SK-N-SH (cell line): Measurements from ENCODE around the gene SULT1E1. TPM values are rescaled to one million over a fixed set of nuclear protein-coding genes. Genes with fewer than 3 reads are reported as not detected.

Source experiments
- CTCF ChIA-PET: fragments of 300-600, 350-600 bp; formaldehyde crosslinking; extraction: SDS; loops from one replicate; lab custom pipeline; 2021; lab: Yijun Ruan, JAX
- POLR2A ChIA-PET: fragments of 350-600 bp; sonication (Branson Sonifier 250); formaldehyde crosslinking; extraction: SDS; loops from one replicate; lab custom pipeline; 2020; ENCODE audit warnings: antibody characterized with exemption, inconsistent platforms; lab: Yijun Ruan, JAX
- DNase-seq: peaks from one replicate; pipeline ENCODE4 v3.0.0; 2012
- H2AFZ ChIP-seq: fragments of 200-600 bp; sonication (generic); 2 replicates; pipeline ENCODE4 v1.8.1; 2016; ENCODE audit warnings: antibody characterized with exemption, mild to moderate bottlenecking, low read depth
- H3F3A ChIP-seq: fragments of 200-600 bp; sonication (generic); replicated peaks from 2 replicates; pipeline ENCODE3; 2016; ENCODE audit warnings: antibody characterized with exemption, mild to moderate bottlenecking; ENCODE audit not compliant: insufficient read depth
- H3K27ac ChIP-seq, 2 experiments: fragments of 200-500 bp in 1 of 2; fragments of 200-600 bp in 1 of 2; sonication (Bioruptor generic) in 1 of 2; sonication (generic), shearing (Covaris generic) in 1 of 2; 2 replicates each; pipeline versions ENCODE4 v1.5.1 to v1.6.1; 2014 to 2016; ENCODE audit warnings: low read depth in 2 of 2, inconsistent platforms in 1 of 2, low read length in 1 of 2, mild to moderate bottlenecking in 1 of 2, mixed read lengths in 1 of 2
- H3K27me3 ChIP-seq: fragments of 200-600 bp; sonication (generic), shearing (Covaris generic); 2 replicates; pipeline ENCODE4 v1.6.1; 2016; ENCODE audit warnings: mixed run types; ENCODE audit not compliant: insufficient read depth
- H3K36me3 ChIP-seq, 2 experiments: fragments of 200-500 bp in 1 of 2; fragments of 200-600 bp in 1 of 2; sonication (Bioruptor generic) in 1 of 2; sonication (generic) in 1 of 2; replicated peaks in 1 of 2; 2 replicates each; pipeline versions ENCODE3 to v1.5.1; 2014 to 2016; ENCODE audit warnings: low read length in 1 of 2, mild to moderate bottlenecking in 1 of 2; ENCODE audit not compliant: insufficient read depth in 2 of 2, control insufficient read depth in 1 of 2
- H3K4me1 ChIP-seq, 2 experiments: fragments of 200-500 bp in 1 of 2; fragments of 200-600 bp in 1 of 2; sonication (Bioruptor generic) in 1 of 2; sonication (generic), shearing (Covaris generic) in 1 of 2; 2 replicates each; pipeline versions ENCODE4 v1.5.1 to v1.6.1; 2014 to 2016; ENCODE audit warnings: low read depth in 1 of 2, low read length in 1 of 2, mixed run types in 1 of 2; ENCODE audit not compliant: insufficient read depth in 2 of 2, control insufficient read depth in 1 of 2
- H3K4me2 ChIP-seq: fragments of 200-600 bp; sonication (generic), shearing (Covaris generic); 2 replicates; pipeline ENCODE4 v1.6.1; 2017; ENCODE audit warnings: mixed run types
- H3K4me3 ChIP-seq, 2 experiments: fragments of 200-500 bp in 1 of 2; fragments of 200-600 bp in 1 of 2; sonication (Bioruptor generic) in 1 of 2; sonication (generic), shearing (Covaris generic) in 1 of 2; 2 replicates each; pipeline versions ENCODE4 v1.5.1 to v1.8.1; 2014 to 2016; ENCODE audit warnings: low read depth in 2 of 2, inconsistent platforms in 1 of 2, low read length in 1 of 2, mild to moderate bottlenecking in 1 of 2, mixed read lengths in 1 of 2, moderate library complexity in 1 of 2
- H3K79me2 ChIP-seq: fragments of 200-600 bp; sonication (generic); 2 replicates; pipeline ENCODE4 v1.8.1; 2017; ENCODE audit warnings: mild to moderate bottlenecking; ENCODE audit not compliant: insufficient read depth
- H3K9ac ChIP-seq: fragments of 200-600 bp; sonication (generic); 2 replicates; pipeline ENCODE4 v1.6.1; 2017; ENCODE audit warnings: mixed run types
- H3K9me2 ChIP-seq: fragments of 200-600 bp; sonication (generic); 2 replicates; pipeline ENCODE4 v1.6.1; 2017; ENCODE audit warnings: mixed run types
- H3K9me3 ChIP-seq: fragments of 200-600 bp; sonication (generic); 2 replicates; pipeline ENCODE4 v1.6.1; 2017; ENCODE audit warnings: mixed run types, mild to moderate bottlenecking, moderate library complexity
- H4K20me1 ChIP-seq: fragments of 200-600 bp; sonication (generic); 2 replicates; pipeline ENCODE4 v1.6.1; 2017; ENCODE audit warnings: mild to moderate bottlenecking, mixed run types; ENCODE audit not compliant: insufficient read depth
- CTCF ChIP-seq: fragments of 200-600 bp; sonication (generic); IDR thresholded peaks from 2 replicates; pipeline ENCODE4 v1.6.1; 2017; ENCODE audit warnings: antibody characterized with exemption, mild to moderate bottlenecking, moderate library complexity
- EP300 ChIP-seq, 2 experiments: IDR thresholded peaks; 2 replicates each; pipeline versions ENCODE4 v1.4.0 to v1.6.1; 2012; ENCODE audit warnings: borderline replicate concordance in 1 of 2, low read depth in 1 of 2, low read length in 1 of 2
- EZH2phosphoT487 ChIP-seq: fragments of 200-600 bp; sonication (generic); IDR thresholded peaks from 2 replicates; pipeline ENCODE4 v1.6.1; 2017; ENCODE audit warnings: low read depth, mixed run types, mild to moderate bottlenecking, antibody characterized with exemption, moderate library complexity, borderline replicate concordance
- FOXJ3 ChIP-seq: sonication (generic); formaldehyde crosslinking; IDR thresholded peaks from 2 replicates; pipeline ENCODE4 v1.5.1; 2020; ENCODE audit warnings: mild to moderate bottlenecking, missing genetic modification reagents
- FOXM1 ChIP-seq: IDR thresholded peaks from 2 replicates; pipeline ENCODE4 v1.4.0; 2012; ENCODE audit warnings: low read depth, mild to moderate bottlenecking
- MXI1 ChIP-seq: IDR thresholded peaks from 2 replicates; pipeline ENCODE4 v1.6.1; 2012; ENCODE audit warnings: mild to moderate bottlenecking, low read depth, low read length, improper control_type of control experiment
- NFIC ChIP-seq: IDR thresholded peaks from 2 replicates; pipeline ENCODE4 v1.4.0; 2012; ENCODE audit warnings: borderline replicate concordance
- POLR2AphosphoS5 ChIP-seq: IDR thresholded peaks from 2 replicates; pipeline ENCODE4 v1.6.1; 2012; ENCODE audit warnings: low read depth, low read length
- RAD21 ChIP-seq: IDR thresholded peaks from 2 replicates; pipeline ENCODE4 v1.6.1; 2012; ENCODE audit warnings: mild to moderate bottlenecking, low read length
- RCOR1 ChIP-seq: fragments of 150-350 bp; IDR thresholded peaks from 2 replicates; pipeline ENCODE4 v1.6.1; 2017; ENCODE audit warnings: antibody characterized with exemption, low read length
- REST ChIP-seq: IDR thresholded peaks from 2 replicates; pipeline ENCODE4 v1.6.1; 2012; ENCODE audit warnings: mild to moderate bottlenecking, low read depth, low read length, moderate library complexity
- RXRA ChIP-seq: IDR thresholded peaks from 2 replicates; pipeline ENCODE4 v1.4.0; 2012; ENCODE audit warnings: low read depth, mild to moderate bottlenecking, borderline replicate concordance
- SIN3A ChIP-seq: IDR thresholded peaks from 2 replicates; pipeline ENCODE4 v1.6.1; 2012; ENCODE audit warnings: low read depth, mild to moderate bottlenecking, low read length, moderate library complexity, borderline replicate concordance
- SMC3 ChIP-seq: IDR thresholded peaks from 2 replicates; pipeline ENCODE4 v1.6.1; 2012; ENCODE audit warnings: low read depth, low read length, improper control_type of control experiment
- TAF1 ChIP-seq: IDR thresholded peaks from 2 replicates; pipeline ENCODE4 v1.6.1; 2012; ENCODE audit warnings: low read depth, mild to moderate bottlenecking, low read length, moderate library complexity, borderline replicate concordance
- TEAD4 ChIP-seq: IDR thresholded peaks from 2 replicates; pipeline ENCODE4 v1.4.0; 2012; ENCODE audit warnings: mild to moderate bottlenecking, borderline replicate concordance; ENCODE audit not compliant: insufficient read depth
- YY1 ChIP-seq: IDR thresholded peaks from 2 replicates; pipeline ENCODE4 v1.4.0; 2012; ENCODE audit warnings: low read depth, mild to moderate bottlenecking
- WGBS: methylation state at CpG from one replicate; pipeline ENCODE4 v1.1.6; 2017; ENCODE audit warnings: low lambda C conversion rate; 5-methylcytosine and 5-hydroxymethylcytosine counted together
- polyA plus RNA-seq, 3 experiments: library from polyadenylated mRNA; depleted of rRNA; stranded (reverse); fragments of >200 nt; gene quantifications; 2 replicates each; pipeline ENCODE4 v1.2.3, GENCODE V29; 2012

Gene SULT1E1
- polyA plus RNA-seq, 1 of the 3 experiments (the other 2 are of a cell fraction): 13.7 TPM

- Histone ChIP-seq H3K4me3 (no peak overlapping the region), H3K9me2 (no peaks in the 10 kb centered on the region), H3K27ac (no peak overlapping the region), H3K79me2 (no peaks in the 10 kb centered on the region; the same call in 1 of the 2 replicates), H3K4me2 (no peak overlapping the region), H2AFZ (no peak overlapping the region), H3K4me1 (no peaks in the 10 kb centered on the region), H3K9me3 (no peaks in the 10 kb centered on the region), H3K27me3 (no peaks in the 10 kb centered on the region), H4K20me1 (no peaks in the 10 kb centered on the region), H3F3A (no peaks in the 10 kb centered on the region), H3K9ac (no peak overlapping the region), H3K36me3 (no peaks in the 10 kb centered on the region)
- no peak for TF ChIP-seq REST
- TF ChIP-seq TEAD4: no peak
- no peak for TF ChIP-seq EZH2phosphoT487
- TF ChIP-seq TAF1: no peak
- TF ChIP-seq EP300 (IDR thresholded peaks at IDR 0.05; ENCODE audit: borderline replicate concordance in 1 of 2, low read depth in 1 of 2, low read length in 1 of 2): no peak
- TF ChIP-seq RAD21: no peak
- TF ChIP-seq YY1: no peak
- no peak for TF ChIP-seq RXRA
- TF ChIP-seq SIN3A: no peak
- TF ChIP-seq RCOR1: no peak
- no peak for TF ChIP-seq NFIC
- TF ChIP-seq CTCF: no peak
- TF ChIP-seq FOXJ3 (CRISPR knock-in tag): no peak
- TF ChIP-seq POLR2AphosphoS5: no peak
- TF ChIP-seq MXI1: no peak
- TF ChIP-seq FOXM1: no peak
- TF ChIP-seq SMC3: no peak
- DNase-seq: no peak
- ChIA-PET CTCF (interaction anchor here (2.0 kb wide), 1 partner anchor 13 kb away, joined by 13 read pairs; no protein-coding TSS in a partner anchor), POLR2A (no interaction called here)
- 14% methylated on average over 5 of the region's 5 CpGs for WGBS
Measured at GRCh38 chr4:69894186-69894585, 34.2 kb upstream of the SULT1E1 start.
